Measurements from ENCODE around the gene ZNF763. TPM values are rescaled to one million over a fixed set of nuclear protein-coding genes. Genes with fewer than 3 reads are reported as not detected.

Gene ZNF763
- total RNA-seq, 1 experiment from 2014 or later = 0.77 TPM

- TF ChIP-seq, protein P1, sequence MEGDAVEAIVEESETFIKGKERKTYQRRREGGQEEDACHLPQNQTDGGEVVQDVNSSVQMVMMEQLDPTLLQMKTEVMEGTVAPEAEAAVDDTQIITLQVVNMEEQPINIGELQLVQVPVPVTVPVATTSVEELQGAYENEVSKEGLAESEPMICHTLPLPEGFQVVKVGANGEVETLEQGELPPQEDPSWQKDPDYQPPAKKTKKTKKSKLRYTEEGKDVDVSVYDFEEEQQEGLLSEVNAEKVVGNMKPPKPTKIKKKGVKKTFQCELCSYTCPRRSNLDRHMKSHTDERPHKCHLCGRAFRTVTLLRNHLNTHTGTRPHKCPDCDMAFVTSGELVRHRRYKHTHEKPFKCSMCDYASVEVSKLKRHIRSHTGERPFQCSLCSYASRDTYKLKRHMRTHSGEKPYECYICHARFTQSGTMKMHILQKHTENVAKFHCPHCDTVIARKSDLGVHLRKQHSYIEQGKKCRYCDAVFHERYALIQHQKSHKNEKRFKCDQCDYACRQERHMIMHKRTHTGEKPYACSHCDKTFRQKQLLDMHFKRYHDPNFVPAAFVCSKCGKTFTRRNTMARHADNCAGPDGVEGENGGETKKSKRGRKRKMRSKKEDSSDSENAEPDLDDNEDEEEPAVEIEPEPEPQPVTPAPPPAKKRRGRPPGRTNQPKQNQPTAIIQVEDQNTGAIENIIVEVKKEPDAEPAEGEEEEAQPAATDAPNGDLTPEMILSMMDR (conservative IDR thresholded peaks at IDR 0.05) = no peak
- peaks cover 81 to 84% of the 10 kb centered on the region in 2 experiments for H3K9me3 Mint-ChIP-seq
Observed at GRCh38 chr19:11979527-11979926, 14.7 kb downstream of the ZNF763 start.

More at GRCh38 chr19:11979527-11979926, 14.7 kb downstream of the ZNF763 start:
- Histone ChIP-seq H4K91ac (ENCODE audit: insufficient read length, low read depth, low read length) (no peak overlapping the region), H3K56ac (ENCODE audit: insufficient read length, low read depth, low read length) (no peak overlapping the region), H4K20me1 (ENCODE audit: control insufficient read depth, insufficient read depth, insufficient read length) (no peaks in the 10 kb centered on the region), H3K23me2 (ENCODE audit: insufficient read length, low read depth, low read length, poor library complexity, severe bottlenecking) (no peaks in the 10 kb centered on the region), H2AK5ac (ENCODE audit: insufficient read length, low read length) (no peak overlapping the region), H3K79me1 (ENCODE audit: insufficient read depth, low read depth, low read length, poor library complexity, severe bottlenecking) (no peaks in the 10 kb centered on the region), H2BK15ac (ENCODE audit: low read depth, low read length) (no peak overlapping the region), H2BK120ac (ENCODE audit: low read depth, low read length, poor library complexity, severe bottlenecking) (no peak overlapping the region), H3T11ph (ENCODE audit: low read length) (no peak overlapping the region), H2AFZ (ENCODE audit: low read length) (no peak overlapping the region), H4K8ac (replicated peaks; ENCODE audit: insufficient read length, low read depth, low read length) (no peak overlapping the region), H2BK20ac (ENCODE audit: low read depth, low read length, poor library complexity, severe bottlenecking) (no peak overlapping the region), H3K23ac (ENCODE audit: insufficient read length, low read depth, low read length) (no peak overlapping the region), H3K9ac (ENCODE audit: extremely low read depth, insufficient read length, low read length) (no peak overlapping the region), H3K18ac (ENCODE audit: insufficient read length, low read depth, low read length) (no peak overlapping the region), H3K79me2 (ENCODE audit: insufficient read depth, low read length) (no peaks in the 10 kb centered on the region), H3K4me2 (ENCODE audit: insufficient read depth, insufficient read length, low read length) (no peak overlapping the region), H4K5ac (ENCODE audit: insufficient read length, low read depth, low read length) (no peak overlapping the region), H3K27ac (ENCODE audit: insufficient read length, low read depth, low read length) (no peak overlapping the region), H3K14ac (ENCODE audit: insufficient read depth, low read length) (no peak overlapping the region), H3K4ac (ENCODE audit: low read depth, low read length) (no peak overlapping the region), H2BK5ac (ENCODE audit: insufficient read length, low read length) (no peak overlapping the region), H3K27me3 (ENCODE audit: insufficient read depth, low read length) (no peaks in the 10 kb centered on the region), H2BK12ac (ENCODE audit: insufficient read length, low read depth, low read length) (no peak overlapping the region), H3K4me1 (ENCODE audit: insufficient read depth, low read length) (no peaks in the 10 kb centered on the region), H3K9me3 (ENCODE audit: control insufficient read depth, low read depth, low read length) (peaks cover 56% of the 10 kb centered on the region)
- Mint-ChIP-seq H3K4me1 (no peaks in the 10 kb centered on the region), H3K27me3 (ENCODE audit: low read depth) (peaks cover 8% of the 10 kb centered on the region), H3K36me3 (ENCODE audit: insufficient read depth in 1 of 3, low read depth in 3 of 3) (peaks cover 58 to 80% (median 73%) of the 10 kb centered on the region in 3 experiments), H3K4me3 (no peak overlapping the region), H3K27ac (no peak overlapping the region)
- no peak for DNase-seq
- WGBS (ENCODE audit: extremely low coverage, insufficient read length, low lambda C conversion rate) = no CpG with 5 or more reads among the region's 4 CpGs

Measured in H9 (cell line).